Cardiac muscle cell (in vitro differentiated cells and primary cell): Measurements from ENCODE around the gene FGGY. TPM values are rescaled to one million over a fixed set of nuclear protein-coding genes. Genes with fewer than 3 reads are reported as not detected.
"Not testable (repeated sequence)": the region's sequence is repeated elsewhere in the genome, so short reads cannot be mapped to it uniquely, and the experiment has no call there.

Experiments used
- DNase-seq, 2 donors: peaks; one replicate each; pipeline versions ENCODE4 v3.0.0 to v3.0.0-alpha.2; 2010 to 2017; ENCODE audit warnings: low read depth in 1 of 2, low spot score in 1 of 2
- H3K27ac ChIP-seq: fragments of 200-600 bp; sonication (generic); 2 replicates; pipeline ENCODE4 v1.5.1; 2016
- H3K27me3 ChIP-seq: fragments of 200-600 bp; sonication (generic); 2 replicates; pipeline ENCODE4 v1.6.0; 2016; ENCODE audit warnings: control low read depth
- H3K36me3 ChIP-seq: fragments of 200-600 bp; sonication (generic); 2 replicates; pipeline ENCODE4 v1.5.1; 2016; ENCODE audit warnings: control low read depth
- H3K4me1 ChIP-seq: fragments of 200-600 bp; sonication (generic); 2 replicates; pipeline ENCODE4 v1.8.1; 2017; ENCODE audit warnings: low read depth, mild to moderate bottlenecking, mixed run types
- H3K4me3 ChIP-seq: fragments of 200-600 bp; sonication (generic); 2 replicates; pipeline ENCODE4 v1.5.1; 2016; ENCODE audit warnings: mild to moderate bottlenecking
- H3K9me3 ChIP-seq: fragments of 200-600 bp; sonication (generic); 2 replicates; pipeline ENCODE4 v1.5.1; 2017; ENCODE audit warnings: low read depth, mild to moderate bottlenecking, control low read depth
- polyA plus RNA-seq: library from polyadenylated mRNA; unstranded; fragments of >200 nt; fragmentation: Nextera tagmentation; extraction: Ambion mirVana; gene quantifications from 2 replicates; pipeline ENCODE4 v1.2.1, GENCODE V29; 2016
- total RNA-seq: library from RNA; depleted of rRNA; stranded (reverse); fragments of >200 nt; gene quantifications from 2 replicates; pipeline ENCODE4 v1.2.3, GENCODE V29; 2016
- TF ChIP-seq, protein P1 (sequence below): IDR thresholded peaks from 2 replicates; pipeline ENCODE4 v1.5.1; 2012; ENCODE audit warnings: low read depth, mild to moderate bottlenecking, low read length

The FGGY gene
- total and polyA plus RNA-seq, 2 experiments from 2014 or later: 9.8 to 14.5 TPM

DNA sequence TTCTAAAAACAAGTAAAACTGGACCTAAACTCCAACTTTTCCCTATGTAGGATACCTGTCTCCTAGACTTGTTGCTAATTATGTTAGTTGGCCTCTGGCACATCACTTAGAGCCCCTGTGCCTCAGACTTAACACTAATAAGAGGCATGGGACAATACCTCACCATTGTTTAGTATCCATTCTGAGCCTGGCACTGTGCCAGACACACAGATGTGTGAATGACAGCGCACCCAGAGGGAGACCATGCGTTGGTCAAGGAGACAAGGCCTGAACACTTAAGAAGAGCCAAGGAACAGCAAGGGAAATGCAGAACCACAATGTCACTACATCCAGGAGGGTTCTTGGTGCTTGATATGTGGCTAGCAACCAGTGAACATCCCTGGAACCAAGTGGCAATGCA is 189.1 kb downstream of the FGGY start:
- TF ChIP-seq, protein P1, sequence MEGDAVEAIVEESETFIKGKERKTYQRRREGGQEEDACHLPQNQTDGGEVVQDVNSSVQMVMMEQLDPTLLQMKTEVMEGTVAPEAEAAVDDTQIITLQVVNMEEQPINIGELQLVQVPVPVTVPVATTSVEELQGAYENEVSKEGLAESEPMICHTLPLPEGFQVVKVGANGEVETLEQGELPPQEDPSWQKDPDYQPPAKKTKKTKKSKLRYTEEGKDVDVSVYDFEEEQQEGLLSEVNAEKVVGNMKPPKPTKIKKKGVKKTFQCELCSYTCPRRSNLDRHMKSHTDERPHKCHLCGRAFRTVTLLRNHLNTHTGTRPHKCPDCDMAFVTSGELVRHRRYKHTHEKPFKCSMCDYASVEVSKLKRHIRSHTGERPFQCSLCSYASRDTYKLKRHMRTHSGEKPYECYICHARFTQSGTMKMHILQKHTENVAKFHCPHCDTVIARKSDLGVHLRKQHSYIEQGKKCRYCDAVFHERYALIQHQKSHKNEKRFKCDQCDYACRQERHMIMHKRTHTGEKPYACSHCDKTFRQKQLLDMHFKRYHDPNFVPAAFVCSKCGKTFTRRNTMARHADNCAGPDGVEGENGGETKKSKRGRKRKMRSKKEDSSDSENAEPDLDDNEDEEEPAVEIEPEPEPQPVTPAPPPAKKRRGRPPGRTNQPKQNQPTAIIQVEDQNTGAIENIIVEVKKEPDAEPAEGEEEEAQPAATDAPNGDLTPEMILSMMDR: no peak
- Histone ChIP-seq H3K4me3 (no peak overlapping the region), H3K4me1 (no peaks in the 10 kb centered on the region), H3K9me3 (no peaks in the 10 kb centered on the region), H3K27ac (no peak overlapping the region), H3K36me3 (no peaks in the 10 kb centered on the region), H3K27me3 (no peaks in the 10 kb centered on the region)
- DNase-seq: no peak

GRCh38 chr1:59486615-59487014 is 189.7 kb downstream of the FGGY start:
- TF ChIP-seq, protein P1: no peak
- Histone ChIP-seq H3K36me3 (no peaks in the 10 kb centered on the region), H3K9me3 (no peaks in the 10 kb centered on the region), H3K4me3 (no peak overlapping the region), H3K27ac (no peak overlapping the region), H3K27me3 (no peaks in the 10 kb centered on the region), H3K4me1 (no peaks in the 10 kb centered on the region)
- DNase-seq: peak in 1 of 2 donors; percentile 58

DNA sequence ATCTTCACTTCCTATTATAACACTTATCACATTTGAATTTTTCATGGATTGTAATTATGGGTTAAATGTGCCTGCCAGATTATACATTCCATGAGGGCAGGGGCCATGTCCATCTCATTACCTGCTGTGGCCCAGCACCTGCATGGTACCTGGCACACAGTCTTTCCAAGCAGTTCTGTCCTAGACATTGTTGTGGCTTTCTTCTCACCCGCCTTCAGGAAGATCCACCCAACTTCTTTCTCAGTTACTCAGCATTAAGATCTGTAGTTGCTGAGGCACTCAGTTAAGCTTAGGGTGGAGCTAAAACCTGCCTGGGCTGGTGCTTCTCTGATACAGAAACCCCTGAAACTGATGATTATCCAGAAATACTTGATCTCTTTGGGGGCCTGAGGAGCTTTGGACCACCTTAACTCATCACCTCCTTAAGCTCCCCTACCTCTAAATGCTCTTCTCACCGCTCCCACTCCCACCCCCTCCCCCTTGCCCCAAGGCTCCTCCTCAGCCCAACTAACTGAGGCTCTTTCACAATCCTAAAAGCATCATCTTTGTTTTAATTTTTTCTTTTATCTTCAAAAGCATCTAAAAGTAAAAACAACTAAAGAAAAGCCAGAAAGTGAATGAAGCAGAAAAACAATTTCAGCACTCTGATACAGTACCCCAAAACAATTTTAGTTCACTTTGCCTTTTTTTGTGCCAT is 190.6 kb downstream of the FGGY start:
- TF ChIP-seq, protein P1: no peak
- Histone ChIP-seq H3K27ac (no peak overlapping the region), H3K36me3 (no peaks in the 10 kb centered on the region), H3K9me3 (no peaks in the 10 kb centered on the region), H3K4me3 (no peak overlapping the region), H3K27me3 (no peaks in the 10 kb centered on the region), H3K4me1 (no peaks in the 10 kb centered on the region)
- peak in 1 of 2 donors; percentile 30 for DNase-seq

- Histone ChIP-seq H3K9me3 (no peaks in the 10 kb centered on the region), H3K27me3 (no peaks in the 10 kb centered on the region), H3K36me3 (no peaks in the 10 kb centered on the region), H3K4me3 (no peak overlapping the region), H3K27ac (no peak overlapping the region), H3K4me1 (no peaks in the 10 kb centered on the region)
- TF ChIP-seq, protein P1: no peak
- no peak for DNase-seq
Observed at GRCh38 chr1:59492500-59492899, 195.6 kb downstream of the FGGY start.

- no peaks in the 10 kb centered on the region for H3K27me3 ChIP-seq
- no peaks in the 10 kb centered on the region for H3K36me3 ChIP-seq
- DNase-seq: peak in 1 of 2 donors; percentile 64
- H3K27ac ChIP-seq: no peak overlapping the region
- TF ChIP-seq, protein P1: no peak
- no peak overlapping the region for H3K4me3 ChIP-seq
- no peaks in the 10 kb centered on the region for H3K9me3 ChIP-seq
- no peaks in the 10 kb centered on the region for H3K4me1 ChIP-seq
Observed at GRCh38 chr1:59494145-59494833, 197.4 kb downstream of the FGGY start.

DNA sequence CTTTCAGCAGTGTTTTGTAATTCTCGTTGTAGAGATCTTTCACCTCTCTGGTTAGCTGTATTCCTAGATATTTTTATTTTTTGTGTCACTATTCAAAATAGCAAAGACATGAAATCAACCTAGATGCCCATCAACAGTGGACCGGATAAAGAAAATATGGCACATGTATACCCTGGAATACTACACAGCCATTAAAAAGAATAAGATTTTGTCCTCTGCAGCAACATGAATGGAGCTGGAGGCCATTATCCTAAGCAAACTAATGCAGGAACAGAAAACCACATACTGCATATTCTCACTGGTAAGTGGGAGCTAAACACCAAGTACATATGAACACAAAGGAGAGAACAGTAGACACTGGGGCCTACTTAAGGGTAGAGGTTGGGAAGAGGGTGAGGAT is 199.3 kb downstream of the FGGY start:
- DNase-seq, H3K36me3 ChIP-seq, H3K4me1 ChIP-seq, H3K27me3 ChIP-seq, H3K4me3 ChIP-seq, H3K9me3 ChIP-seq, H3K27ac ChIP-seq: not testable (repeated sequence)
